GM23338 (cell line): Measurements from ENCODE around the gene RARG. TPM values are rescaled to one million over a fixed set of nuclear protein-coding genes. Genes with fewer than 3 reads are reported as not detected.

Source experiments
- ATAC-seq: fragments of 200-7000 bp; cut with Tn5 transposase; 3 replicates; pipeline ENCODE4 v1.9.1; 2020
- DNase-seq: peaks from one replicate; pipeline ENCODE4 v3.0.0-alpha.2; 2015; ENCODE audit warnings: low spot score
- H2AFZ ChIP-seq: fragments of 200-600 bp; sonication (generic); 2 replicates; pipeline ENCODE4 v1.8.0; 2016; ENCODE audit warnings: antibody characterized with exemption, mild to moderate bottlenecking, moderate library complexity
- H3F3A ChIP-seq: fragments of 200-600 bp; sonication (generic); replicated peaks from 2 replicates; pipeline ENCODE4 v1.8.0; 2017; ENCODE audit warnings: antibody characterized with exemption, mixed run types, low read depth
- H3K27ac ChIP-seq: fragments of 200-600 bp; sonication (generic); 2 replicates; pipeline ENCODE4 v1.6.1; 2016; ENCODE audit warnings: low read depth
- H3K27me3 ChIP-seq: fragments of 200-600 bp; sonication (generic); 2 replicates; pipeline ENCODE4 v1.8.0; 2016; ENCODE audit warnings: mild to moderate bottlenecking, mixed run types, moderate library complexity; ENCODE audit not compliant: insufficient read depth
- H3K36me3 ChIP-seq: fragments of 200-600 bp; sonication (generic); 2 replicates; pipeline ENCODE4 v1.8.0; 2016; ENCODE audit warnings: mild to moderate bottlenecking; ENCODE audit not compliant: insufficient read depth
- H3K4me1 ChIP-seq: fragments of 200-600 bp; sonication (generic); 2 replicates; pipeline ENCODE4 v1.8.0; 2016; ENCODE audit warnings: mild to moderate bottlenecking, moderate library complexity; ENCODE audit not compliant: insufficient read depth
- H3K4me2 ChIP-seq: fragments of 200-600 bp; sonication (generic); 2 replicates; pipeline ENCODE4 v1.7.1; 2017; ENCODE audit warnings: mixed run types
- H3K4me3 ChIP-seq: fragments of 200-600 bp; sonication (generic); 2 replicates; pipeline ENCODE4 v1.6.1; 2016; ENCODE audit warnings: mixed run types
- H3K79me2 ChIP-seq: fragments of 200-600 bp; sonication (generic); replicated peaks from 2 replicates; pipeline ENCODE4 v1.8.0; 2017; ENCODE audit warnings: mild to moderate bottlenecking; ENCODE audit not compliant: insufficient read depth
- H3K9me2 ChIP-seq: fragments of 200-600 bp; sonication (generic); 2 replicates; pipeline ENCODE4 v1.8.0; 2017; ENCODE audit not compliant: insufficient read depth
- H4K20me1 ChIP-seq: fragments of 200-600 bp; sonication (generic); replicated peaks from 2 replicates; pipeline ENCODE4 v1.8.0; 2017; ENCODE audit warnings: mild to moderate bottlenecking; ENCODE audit not compliant: insufficient read depth
- H3K27ac Mint-ChIP-seq: 2 replicates; pipeline ENCODE4 v1.8.0; 2020; ENCODE audit warnings: inconsistent platforms, mild to moderate bottlenecking, moderate library complexity, mixed read lengths
- H3K27me3 Mint-ChIP-seq: 3 replicates; pipeline ENCODE4 v1.8.0; 2022; ENCODE audit warnings: low read depth, mild to moderate bottlenecking, moderate library complexity, mixed read lengths, inconsistent platforms; ENCODE audit not compliant: insufficient read depth, poor library complexity
- H3K36me3 Mint-ChIP-seq: 3 replicates; pipeline ENCODE4 v1.8.0; 2021; ENCODE audit warnings: low read depth, mild to moderate bottlenecking, inconsistent platforms, moderate library complexity, mixed read lengths
- H3K4me1 Mint-ChIP-seq: 3 replicates; pipeline ENCODE4 v1.8.0; 2020; ENCODE audit warnings: mild to moderate bottlenecking, inconsistent platforms, mixed read lengths
- H3K4me3 Mint-ChIP-seq: 3 replicates; pipeline ENCODE4 v1.8.0; 2021; ENCODE audit warnings: moderate library complexity, mild to moderate bottlenecking, inconsistent platforms, mixed read lengths
- H3K9me3 Mint-ChIP-seq: 3 replicates; pipeline ENCODE4 v1.8.0; 2020; ENCODE audit warnings: moderate library complexity, mild to moderate bottlenecking, inconsistent platforms, mixed read lengths
- NANOG ChIP-seq: IDR thresholded peaks from 2 replicates; pipeline ENCODE4 v1.6.1; 2016; ENCODE audit warnings: antibody characterized with exemption, borderline replicate concordance
- POLR2AphosphoS5 ChIP-seq: IDR thresholded peaks from 2 replicates; pipeline ENCODE4 v1.6.1; 2016; ENCODE audit warnings: antibody characterized with exemption, low read depth
- ZNF114 ChIP-seq: fragments of 250-450 bp; sonication (Bioruptor Pico); IDR thresholded peaks from 2 replicates; pipeline ENCODE4 v1.5.0; 2020; ENCODE audit warnings: mild to moderate bottlenecking, moderate library complexity
- ZNF331 ChIP-seq: fragments of 250-450 bp; sonication (Bioruptor Pico); IDR thresholded peaks from 2 replicates; pipeline ENCODE4 v1.5.0; 2020; ENCODE audit warnings: low read depth, mild to moderate bottlenecking, moderate library complexity
- polyA plus RNA-seq: library from polyadenylated mRNA; unstranded; fragments of >200 nt; fragmentation: Nextera tagmentation; extraction: Ambion mirVana; gene quantifications from 2 replicates; pipeline ENCODE4 v1.2.1, GENCODE V29; 2016
- total RNA-seq: library from RNA; depleted of rRNA; stranded (reverse); fragments of >200 nt; shearing (Covaris generic); gene quantifications from 2 replicates; pipeline ENCODE4 v1.2.3, GENCODE V29; 2014
- TF ChIP-seq, protein P1 (sequence below): fragments of 250-450 bp; sonication (Bioruptor Pico); IDR thresholded peaks from 2 replicates; pipeline ENCODE4 v1.5.0; 2020; ENCODE audit warnings: mild to moderate bottlenecking, moderate library complexity
- TF ChIP-seq, protein P2 (sequence below), 2 experiments: fragments of 200-600 bp in 1 of 2; sonication (generic) in 1 of 2; conservative IDR thresholded peaks; 2 replicates each; pipeline versions ENCODE4 v1.5.1 to v1.6.1; 2016 to 2017; ENCODE audit warnings: antibody characterized with exemption in 2 of 2, low read depth in 2 of 2, mild to moderate bottlenecking in 2 of 2, moderate library complexity in 1 of 2

RARG gene
- total and polyA plus RNA-seq, 2 experiments from 2014 or later, result 18.5 to 50.2 TPM

DNA sequence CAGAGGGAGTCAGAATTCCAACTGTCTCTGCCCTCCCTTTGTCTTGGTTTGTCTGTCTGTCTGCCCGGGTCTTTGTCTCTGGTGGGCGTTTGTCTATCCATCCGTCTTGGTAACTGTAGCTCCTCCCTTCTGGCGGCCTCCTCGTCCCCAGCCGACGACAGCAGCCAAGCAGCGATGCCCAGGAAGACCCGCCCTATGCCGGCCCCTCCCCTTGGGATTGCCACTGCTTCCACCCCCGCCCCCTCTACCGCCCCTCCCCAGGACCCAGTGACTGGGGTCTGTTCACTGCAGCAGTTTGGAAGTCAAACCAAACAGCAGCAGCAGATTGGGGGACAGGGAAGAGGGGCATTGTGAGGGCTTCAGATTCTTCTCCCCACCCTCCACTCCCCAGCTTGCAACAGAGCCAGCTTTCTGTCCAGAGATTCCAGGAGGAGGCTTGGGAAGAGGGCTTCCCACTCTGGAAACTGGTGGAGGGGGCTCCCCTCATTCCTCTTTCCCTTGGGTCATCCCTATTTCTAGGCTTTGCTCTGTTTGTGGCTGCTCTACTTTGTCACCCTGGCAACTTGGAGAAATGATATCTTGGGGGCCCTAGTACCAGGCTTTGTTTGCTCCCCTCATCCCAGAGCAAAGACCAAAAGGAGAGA, 2.4 kb upstream of the RARG start (continued):
- TF ChIP-seq, protein P1, sequence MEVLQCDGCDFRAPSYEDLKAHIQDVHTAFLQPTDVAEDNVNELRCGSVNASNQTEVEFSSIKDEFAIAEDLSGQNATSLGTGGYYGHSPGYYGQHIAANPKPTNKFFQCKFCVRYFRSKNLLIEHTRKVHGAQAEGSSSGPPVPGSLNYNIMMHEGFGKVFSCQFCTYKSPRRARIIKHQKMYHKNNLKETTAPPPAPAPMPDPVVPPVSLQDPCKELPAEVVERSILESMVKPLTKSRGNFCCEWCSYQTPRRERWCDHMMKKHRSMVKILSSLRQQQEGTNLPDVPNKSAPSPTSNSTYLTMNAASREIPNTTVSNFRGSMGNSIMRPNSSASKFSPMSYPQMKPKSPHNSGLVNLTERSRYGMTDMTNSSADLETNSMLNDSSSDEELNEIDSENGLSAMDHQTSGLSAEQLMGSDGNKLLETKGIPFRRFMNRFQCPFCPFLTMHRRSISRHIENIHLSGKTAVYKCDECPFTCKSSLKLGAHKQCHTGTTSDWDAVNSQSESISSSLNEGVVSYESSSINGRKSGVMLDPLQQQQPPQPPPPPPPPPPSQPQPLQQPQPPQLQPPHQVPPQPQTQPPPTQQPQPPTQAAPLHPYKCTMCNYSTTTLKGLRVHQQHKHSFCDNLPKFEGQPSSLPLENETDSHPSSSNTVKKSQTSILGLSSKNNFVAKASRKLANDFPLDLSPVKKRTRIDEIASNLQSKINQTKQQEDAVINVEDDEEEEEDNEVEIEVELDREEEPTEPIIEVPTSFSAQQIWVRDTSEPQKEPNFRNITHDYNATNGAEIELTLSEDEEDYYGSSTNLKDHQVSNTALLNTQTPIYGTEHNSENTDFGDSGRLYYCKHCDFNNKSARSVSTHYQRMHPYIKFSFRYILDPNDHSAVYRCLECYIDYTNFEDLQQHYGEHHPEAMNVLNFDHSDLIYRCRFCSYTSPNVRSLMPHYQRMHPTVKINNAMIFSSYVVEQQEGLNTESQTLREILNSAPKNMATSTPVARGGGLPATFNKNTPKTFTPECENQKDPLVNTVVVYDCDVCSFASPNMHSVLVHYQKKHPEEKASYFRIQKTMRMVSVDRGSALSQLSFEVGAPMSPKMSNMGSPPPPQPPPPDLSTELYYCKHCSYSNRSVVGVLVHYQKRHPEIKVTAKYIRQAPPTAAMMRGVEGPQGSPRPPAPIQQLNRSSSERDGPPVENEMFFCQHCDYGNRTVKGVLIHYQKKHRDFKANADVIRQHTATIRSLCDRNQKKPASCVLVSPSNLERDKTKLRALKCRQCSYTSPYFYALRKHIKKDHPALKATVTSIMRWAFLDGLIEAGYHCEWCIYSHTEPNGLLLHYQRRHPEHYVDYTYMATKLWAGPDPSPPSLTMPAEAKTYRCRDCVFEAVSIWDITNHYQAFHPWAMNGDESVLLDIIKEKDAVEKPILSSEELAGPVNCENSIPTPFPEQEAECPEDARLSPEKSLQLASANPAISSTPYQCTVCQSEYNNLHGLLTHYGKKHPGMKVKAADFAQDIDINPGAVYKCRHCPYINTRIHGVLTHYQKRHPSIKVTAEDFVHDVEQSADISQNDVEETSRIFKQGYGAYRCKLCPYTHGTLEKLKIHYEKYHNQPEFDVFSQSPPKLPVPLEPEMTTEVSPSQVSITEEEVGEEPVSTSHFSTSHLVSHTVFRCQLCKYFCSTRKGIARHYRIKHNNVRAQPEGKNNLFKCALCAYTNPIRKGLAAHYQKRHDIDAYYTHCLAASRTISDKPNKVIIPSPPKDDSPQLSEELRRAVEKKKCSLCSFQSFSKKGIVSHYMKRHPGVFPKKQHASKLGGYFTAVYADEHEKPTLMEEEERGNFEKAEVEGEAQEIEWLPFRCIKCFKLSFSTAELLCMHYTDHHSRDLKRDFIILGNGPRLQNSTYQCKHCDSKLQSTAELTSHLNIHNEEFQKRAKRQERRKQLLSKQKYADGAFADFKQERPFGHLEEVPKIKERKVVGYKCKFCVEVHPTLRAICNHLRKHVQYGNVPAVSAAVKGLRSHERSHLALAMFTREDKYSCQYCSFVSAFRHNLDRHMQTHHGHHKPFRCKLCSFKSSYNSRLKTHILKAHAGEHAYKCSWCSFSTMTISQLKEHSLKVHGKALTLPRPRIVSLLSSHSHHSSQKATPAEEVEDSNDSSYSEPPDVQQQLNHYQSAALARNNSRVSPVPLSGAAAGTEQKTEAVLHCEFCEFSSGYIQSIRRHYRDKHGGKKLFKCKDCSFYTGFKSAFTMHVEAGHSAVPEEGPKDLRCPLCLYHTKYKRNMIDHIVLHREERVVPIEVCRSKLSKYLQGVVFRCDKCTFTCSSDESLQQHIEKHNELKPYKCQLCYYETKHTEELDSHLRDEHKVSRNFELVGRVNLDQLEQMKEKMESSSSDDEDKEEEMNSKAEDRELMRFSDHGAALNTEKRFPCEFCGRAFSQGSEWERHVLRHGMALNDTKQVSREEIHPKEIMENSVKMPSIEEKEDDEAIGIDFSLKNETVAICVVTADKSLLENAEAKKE (CRISPR knock-in tag), result no peak
- TF ChIP-seq ZNF331 (CRISPR knock-in tag), result no peak

DNA sequence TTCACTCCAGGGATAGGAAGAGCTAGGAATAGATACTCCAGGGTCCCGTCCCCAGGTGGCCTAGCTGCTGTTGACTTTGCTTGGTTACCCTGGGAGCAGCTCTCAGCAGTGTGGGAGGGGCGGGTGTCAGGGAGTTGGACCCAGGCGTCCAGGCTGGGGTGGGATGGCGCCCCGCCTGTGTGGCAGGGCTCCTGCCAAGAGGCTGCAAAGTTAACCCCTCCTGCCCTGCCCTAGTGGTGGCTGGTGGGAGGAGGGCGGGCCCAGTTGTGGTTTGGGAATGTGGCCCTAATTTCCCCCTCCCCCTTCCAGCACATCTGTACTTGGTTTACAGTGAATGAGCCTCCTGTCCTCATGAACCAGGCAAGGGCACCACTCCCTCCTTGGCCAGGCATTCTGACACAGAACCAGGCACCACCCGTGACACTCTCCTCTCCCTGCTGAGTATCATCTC, 1.7 kb upstream of the RARG start:
- H3K9me3 Mint-ChIP-seq, result no peaks in the 10 kb centered on the region
- Histone ChIP-seq H3K4me3 (peak overlapping the region; percentile 56), H3K4me1 (peaks cover 63% of the 10 kb centered on the region), H3K27me3 (no peaks in the 10 kb centered on the region), H3K9me2 (no peaks in the 10 kb centered on the region), H3F3A (peaks cover 15% of the 10 kb centered on the region; the same call in 1 of the 2 replicates), H3K4me2 (peak overlapping the region; percentile 93), H3K36me3 (no peaks in the 10 kb centered on the region), H2AFZ (peak overlapping the region; percentile 94), H3K79me2 (peaks cover 4% of the 10 kb centered on the region; the same call in 1 of the 2 replicates), H4K20me1 (no peaks in the 10 kb centered on the region), H3K27ac (no peak overlapping the region)
- peaks cover 63% of the 10 kb centered on the region for H3K4me1 Mint-ChIP-seq
- ATAC-seq (peak; percentile 13), DNase-seq (peak; percentile 60)
- H3K4me3 Mint-ChIP-seq, result peak overlapping the region; percentile 82
- TF ChIP-seq, protein P2, sequence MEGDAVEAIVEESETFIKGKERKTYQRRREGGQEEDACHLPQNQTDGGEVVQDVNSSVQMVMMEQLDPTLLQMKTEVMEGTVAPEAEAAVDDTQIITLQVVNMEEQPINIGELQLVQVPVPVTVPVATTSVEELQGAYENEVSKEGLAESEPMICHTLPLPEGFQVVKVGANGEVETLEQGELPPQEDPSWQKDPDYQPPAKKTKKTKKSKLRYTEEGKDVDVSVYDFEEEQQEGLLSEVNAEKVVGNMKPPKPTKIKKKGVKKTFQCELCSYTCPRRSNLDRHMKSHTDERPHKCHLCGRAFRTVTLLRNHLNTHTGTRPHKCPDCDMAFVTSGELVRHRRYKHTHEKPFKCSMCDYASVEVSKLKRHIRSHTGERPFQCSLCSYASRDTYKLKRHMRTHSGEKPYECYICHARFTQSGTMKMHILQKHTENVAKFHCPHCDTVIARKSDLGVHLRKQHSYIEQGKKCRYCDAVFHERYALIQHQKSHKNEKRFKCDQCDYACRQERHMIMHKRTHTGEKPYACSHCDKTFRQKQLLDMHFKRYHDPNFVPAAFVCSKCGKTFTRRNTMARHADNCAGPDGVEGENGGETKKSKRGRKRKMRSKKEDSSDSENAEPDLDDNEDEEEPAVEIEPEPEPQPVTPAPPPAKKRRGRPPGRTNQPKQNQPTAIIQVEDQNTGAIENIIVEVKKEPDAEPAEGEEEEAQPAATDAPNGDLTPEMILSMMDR (conservative IDR thresholded peaks at IDR 0.05; ENCODE audit: low read depth in 2 of 2), result 0 out of 4 replicates have a peak, but pooled peaks of 1 of the 2 experiments have one; percentile 10
- TF ChIP-seq, protein P1 (CRISPR knock-in tag), result no peak
- TF ChIP-seq POLR2AphosphoS5 (peak; percentile 9; the same call in 1 of the 2 replicates), NANOG (no peak), ZNF331 (CRISPR knock-in tag) (no peak), ZNF114 (CRISPR knock-in tag) (no peak)
- H3K27me3 Mint-ChIP-seq, result peaks cover 22% of the 10 kb centered on the region
- H3K36me3 Mint-ChIP-seq, result no peaks in the 10 kb centered on the region
- H3K27ac Mint-ChIP-seq, result 0 out of 2 replicates have a peak overlapping the region, but pooled peaks have one; percentile 27
